ENCODE measurements around the gene CUEDC2.
A peak's percentile ranks its signal among the peaks of the same experiment; 100 is the strongest.

CUEDC2 gene

DNA sequence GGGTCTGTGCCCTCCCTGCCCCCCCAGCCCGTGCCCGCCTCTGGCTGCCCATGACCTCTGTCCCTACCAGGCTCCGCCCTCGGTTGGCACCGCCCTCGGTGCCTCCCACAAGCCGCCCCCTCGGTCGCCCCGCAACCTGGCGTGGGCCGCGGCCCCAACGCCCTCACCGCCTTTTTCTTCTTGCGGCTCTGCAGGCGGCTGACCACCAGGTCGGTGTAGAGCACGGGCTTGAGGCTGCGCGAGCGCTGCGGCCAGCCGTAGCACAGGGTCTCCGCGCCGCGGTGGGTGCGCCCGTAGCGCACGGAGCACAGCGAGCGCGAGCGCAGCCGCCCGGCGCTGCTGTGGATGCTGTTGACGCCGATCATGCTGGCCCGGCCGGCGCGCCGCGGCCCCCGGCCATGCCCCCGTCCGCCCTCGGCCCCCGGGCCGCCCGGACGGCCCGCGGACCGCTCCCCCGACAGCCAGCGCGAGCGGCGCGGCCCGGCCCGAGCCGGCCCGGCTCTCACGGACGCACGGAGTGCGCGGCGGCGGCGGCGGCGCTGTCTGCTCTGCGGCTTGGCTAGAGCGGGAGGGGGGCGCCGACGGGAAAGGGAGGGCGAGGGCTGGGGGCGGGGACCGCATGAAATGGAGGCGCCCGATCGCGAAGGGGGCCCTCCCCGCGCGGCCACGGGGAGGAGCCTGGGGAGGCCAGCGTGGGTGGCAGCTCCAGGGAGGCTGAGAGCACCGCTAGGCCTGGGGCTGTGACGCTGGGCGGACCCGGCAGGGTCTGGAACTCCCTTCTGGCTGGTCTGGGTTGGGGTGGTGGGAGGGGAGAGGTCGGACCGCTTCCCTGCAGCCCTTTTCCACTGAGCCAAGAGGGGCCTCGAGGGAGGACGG, 23.4 kb downstream of the CUEDC2 start:
- peak; percentile 88 for DNase-seq

DNA sequence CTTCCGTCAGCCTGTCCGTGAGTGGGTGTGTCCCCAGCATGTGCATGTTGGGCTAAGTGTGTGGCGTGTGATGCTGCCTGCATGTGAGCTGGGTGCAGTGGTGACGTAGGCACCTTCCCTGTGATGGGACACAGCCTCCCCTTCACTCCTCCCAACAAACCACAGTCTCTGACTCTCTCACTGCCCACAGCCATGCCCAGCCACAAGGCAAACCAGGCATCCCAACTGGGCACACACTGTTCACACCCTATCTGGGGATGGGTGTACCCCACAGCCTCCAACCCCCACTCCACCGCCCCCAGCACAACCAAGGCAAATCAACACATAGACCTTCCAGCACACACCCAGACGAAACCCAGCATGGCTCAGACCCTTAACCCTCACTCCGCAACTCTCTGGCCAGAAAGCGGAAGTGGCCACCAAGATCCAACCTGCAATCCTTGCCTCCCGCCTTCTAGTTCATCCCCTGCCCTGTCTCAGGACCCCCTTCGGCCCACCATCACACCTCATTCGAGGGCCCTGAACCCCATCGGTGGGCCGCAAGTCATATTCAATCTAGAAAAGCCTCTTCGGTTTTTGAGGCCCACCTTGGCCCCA, 24.1 kb downstream of the CUEDC2 start:
- DNase-seq: no peak

DNA sequence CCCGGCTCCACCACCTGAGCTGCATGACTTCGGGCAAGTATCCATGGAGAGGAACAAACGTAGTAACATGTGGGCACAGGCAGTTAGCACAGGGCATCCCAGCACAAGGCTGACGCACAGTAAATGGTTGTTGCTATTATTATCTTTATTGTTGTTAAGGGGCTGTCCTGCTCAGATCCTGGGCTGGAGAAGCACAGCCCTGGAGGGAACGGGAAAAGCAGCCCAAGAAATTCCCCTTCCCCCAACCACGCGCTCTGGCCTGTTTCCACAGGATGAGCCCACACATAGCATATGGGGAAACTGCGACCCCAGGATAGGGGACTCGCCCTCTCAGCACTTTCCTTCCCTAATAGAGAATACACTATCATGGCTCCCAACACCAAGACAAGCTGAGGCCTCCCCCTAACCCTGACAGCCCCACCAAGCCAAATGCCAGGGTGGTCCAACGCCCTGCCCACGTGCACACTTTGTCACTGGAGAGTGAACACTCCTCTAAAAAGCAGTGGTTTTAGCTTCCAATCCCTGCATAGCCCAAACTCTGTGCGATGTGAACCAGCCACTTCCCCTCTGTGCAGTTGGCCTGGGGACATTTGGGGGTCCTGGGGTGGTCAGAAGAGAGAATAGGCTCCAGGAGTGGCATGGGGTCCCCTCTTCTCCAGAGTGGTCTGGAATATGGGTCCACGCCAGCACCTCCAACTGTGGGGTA, 24.8 kb downstream of the CUEDC2 start:
- DNase-seq: no peak

DNA sequence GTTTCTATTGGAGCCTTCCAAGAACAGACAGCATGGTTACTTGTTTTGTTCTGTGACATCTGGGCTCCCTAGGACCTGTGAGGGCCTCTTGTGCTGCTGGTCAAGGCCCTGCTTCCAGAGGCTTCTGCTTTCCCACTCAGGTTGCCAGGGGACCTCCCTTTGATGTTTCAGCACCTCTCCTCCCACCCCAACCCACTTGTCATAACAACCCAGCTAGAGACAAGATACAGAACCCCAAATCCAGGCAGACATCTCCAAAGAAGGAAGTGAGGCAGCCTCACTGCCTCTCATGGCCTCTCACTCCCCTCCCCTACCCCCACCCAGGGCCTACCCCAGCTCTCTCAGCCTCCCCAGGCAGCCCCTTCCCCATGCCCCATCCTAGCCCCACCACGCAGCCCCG, 25.6 kb downstream of the CUEDC2 start:
- no peak for DNase-seq

DNA sequence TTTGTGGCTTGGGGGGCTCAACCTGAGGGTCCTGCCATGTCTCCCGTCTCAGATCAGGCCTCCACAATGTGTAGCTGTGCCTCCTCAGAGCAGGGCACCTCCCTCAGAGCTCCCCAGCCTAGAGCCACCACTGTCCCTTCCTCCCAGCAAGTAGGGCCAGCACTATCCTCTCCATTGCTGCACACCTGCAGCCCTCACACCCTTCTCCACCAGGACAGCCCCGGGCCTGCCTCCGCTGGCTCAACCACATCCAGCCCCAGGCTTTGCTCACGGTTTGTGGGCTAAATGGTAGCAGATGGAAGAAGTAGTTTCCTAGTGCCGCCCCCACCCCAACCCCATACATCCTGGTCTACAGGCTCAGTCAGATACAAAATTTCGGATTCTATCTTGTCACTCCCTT, 26.7 kb downstream of the CUEDC2 start:
- no peak for DNase-seq

DNA sequence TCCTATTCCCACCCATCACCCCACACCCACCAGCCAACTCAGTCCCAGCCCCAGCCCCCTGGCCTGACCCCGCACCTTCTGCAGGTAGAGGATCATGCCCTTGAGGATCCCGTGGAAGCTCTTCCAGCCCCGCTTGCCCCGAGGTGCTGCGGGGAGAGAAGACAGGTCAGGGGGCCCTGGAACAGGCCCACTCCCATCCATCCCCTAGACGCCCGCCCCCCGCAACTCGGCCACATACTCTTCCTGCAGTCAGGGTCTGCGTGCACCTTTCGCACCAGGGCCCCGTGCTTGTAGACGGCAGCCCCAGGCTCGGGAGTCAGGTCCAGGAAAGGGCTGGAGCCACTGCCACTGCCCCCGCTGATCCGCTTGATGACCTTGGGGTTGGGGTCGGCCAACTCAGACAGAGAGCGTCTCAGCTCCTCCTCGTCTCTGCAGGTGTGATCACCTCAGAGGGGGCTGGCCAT, 27.2 kb downstream of the CUEDC2 start:
- no peak for DNase-seq

DNA sequence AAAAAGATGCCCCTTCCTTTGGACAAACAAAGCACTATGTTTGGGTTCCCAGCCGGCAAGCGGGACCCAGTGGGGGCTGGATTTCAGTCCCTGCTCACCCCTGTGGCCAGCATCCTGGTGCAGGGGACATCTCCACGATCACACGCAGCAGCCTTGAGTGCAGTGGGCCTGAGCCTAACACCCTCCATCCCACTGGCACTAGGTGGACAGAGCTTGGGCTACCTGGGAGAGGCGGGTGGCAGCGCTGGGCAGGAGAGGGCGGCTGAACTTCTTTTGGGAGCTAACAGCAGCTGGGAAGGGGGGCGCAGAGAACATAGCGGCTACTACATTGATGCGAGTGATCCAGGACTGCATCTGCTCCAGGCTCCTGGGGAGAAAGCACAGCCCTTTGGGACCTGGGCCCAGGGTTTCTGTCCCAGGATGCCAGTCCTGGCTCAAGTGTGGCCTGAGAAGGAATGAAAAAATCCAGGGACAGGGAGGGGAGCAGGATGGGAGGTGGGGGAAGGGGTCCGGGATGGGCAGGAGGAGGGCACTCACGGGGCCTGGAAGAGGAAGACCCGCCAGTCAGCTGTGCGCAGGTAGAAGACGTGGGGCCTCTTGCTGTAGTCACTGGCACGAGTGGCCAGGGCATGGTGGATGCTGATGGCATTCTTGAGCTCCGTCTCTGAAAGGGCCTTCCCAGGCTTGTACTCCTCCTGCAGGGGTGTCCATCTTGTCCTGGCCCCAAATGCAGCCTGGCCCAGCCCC, 27.8 kb downstream of the CUEDC2 start:
- no peak for DNase-seq

DNA sequence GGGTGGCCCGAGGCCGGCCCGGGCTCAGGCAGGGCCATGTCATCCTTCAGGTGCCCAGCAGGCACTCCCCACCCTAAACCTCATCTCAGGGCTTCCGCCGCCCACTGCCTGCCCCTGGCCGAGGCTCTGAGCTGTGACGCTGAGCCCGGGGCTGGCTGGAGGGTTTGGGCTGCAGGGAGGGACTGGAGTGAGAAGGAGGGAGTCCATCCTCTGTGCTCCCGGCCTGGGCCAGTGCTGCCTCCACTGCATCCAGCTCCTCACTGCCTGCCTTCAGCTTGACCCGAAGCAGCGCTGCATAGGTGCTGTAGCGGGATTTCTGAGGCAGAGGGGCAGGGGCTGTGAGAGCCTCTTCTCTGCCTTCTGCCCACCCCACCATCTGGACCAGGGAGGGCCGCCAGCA, 29.3 kb downstream of the CUEDC2 start:
- no peak for DNase-seq

DNA sequence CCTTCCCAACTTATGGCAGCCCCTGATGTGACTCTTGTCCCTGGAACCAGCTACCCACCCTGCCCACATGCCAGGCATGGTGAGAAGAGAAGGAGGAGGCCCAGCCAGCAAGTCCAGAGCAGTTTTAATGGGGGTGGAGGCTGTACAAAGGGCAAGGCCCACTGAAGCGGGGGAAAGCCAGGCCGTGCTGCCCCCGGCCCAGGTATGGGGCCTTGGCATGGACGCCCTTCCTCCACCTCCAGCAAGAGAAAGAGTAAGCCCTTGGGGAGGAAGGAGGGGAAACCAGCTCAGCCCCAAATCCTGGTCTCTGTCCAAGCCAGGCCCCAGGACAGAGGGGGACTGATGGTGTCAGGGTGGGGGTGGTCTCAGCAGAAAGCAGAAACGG, 29.9 kb downstream of the CUEDC2 start:
- no peak for DNase-seq

DNA sequence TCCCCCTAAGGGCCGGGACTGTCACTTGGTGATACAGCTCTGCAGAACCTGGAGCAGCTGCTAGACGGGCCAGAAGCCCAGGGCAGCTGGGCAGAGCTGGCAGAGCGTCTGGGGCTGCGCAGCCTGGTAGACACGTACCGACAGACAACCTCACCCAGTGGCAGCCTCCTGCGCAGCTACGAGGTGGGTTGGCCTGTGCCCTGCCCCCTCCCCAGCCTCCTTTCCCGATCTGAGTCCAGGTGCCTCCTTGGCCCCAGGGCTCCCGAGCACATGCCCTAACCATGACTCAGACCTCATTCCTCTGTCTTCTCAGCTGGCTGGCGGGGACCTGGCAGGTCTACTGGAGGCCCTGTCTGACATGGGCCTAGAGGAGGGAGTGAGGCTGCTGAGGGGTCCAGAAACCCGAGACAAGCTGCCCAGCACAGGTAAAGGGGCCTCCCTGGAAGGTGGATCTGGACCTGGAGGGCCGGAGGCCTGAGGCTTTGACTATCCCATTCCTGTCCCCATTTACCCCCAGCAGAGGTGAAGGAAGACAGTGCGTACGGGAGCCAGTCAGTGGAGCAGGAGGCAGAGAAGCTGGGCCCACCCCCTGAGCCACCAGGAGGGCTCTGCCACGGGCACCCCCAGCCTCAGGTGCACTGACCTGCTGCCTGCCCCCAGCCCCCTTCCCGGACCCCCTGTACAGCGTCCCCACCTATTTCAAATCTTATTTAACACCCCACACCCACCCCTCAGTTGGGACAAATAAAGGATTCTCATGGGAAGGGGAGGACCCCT, 30.5 kb downstream of the CUEDC2 start:
- DNase-seq: no peak

DNA sequence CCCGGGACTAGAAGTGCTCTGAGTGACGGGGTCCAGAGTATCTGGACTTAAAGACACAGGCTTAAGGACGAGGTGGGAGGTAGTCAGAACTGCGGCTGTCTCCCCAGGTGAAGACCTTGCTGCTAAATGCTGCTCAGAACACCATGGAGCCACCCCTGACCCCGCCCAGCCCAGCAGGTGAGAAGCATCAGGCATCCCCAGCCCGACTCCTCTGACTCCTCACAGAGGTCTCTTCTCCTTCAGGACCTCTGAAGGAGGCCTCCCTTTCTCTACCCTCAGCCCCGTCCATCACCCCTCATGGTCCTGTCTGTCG, 31.1 kb downstream of the CUEDC2 start:
- DNase-seq: no peak

DNA sequence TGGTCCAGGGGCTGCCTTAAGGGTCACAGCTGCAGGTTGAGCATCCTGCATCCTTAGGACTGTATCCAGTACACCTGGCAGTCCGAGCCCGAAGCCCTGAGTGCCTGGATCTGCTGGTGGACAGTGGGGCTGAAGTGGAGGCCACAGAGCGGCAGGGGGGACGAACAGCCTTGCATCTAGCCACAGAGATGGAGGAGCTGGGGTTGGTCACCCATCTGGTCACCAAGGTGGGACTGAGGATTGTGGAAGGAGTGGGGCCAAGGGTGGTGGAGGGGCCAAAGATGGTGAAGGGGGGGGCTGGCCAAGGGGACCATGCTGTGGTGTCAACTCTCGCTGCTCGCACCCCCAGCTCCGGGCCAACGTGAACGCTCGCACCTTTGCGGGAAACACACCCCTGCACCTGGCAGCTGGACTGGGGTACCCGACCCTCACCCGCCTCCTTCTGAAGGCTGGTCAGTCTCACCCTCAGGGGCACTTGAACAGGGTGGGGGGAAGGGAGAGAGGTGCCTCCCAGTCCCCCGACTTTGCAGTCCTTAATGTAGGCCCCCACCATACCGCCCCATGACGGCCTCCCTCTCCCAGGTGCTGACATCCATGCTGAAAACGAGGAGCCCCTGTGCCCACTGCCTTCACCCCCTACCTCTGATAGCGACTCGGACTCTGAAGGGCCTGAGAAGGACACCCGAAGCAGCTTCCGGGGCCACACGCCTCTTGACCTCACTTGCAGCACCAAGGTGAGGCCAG, 31.6 kb downstream of the CUEDC2 start:
- no peak for DNase-seq

DNA sequence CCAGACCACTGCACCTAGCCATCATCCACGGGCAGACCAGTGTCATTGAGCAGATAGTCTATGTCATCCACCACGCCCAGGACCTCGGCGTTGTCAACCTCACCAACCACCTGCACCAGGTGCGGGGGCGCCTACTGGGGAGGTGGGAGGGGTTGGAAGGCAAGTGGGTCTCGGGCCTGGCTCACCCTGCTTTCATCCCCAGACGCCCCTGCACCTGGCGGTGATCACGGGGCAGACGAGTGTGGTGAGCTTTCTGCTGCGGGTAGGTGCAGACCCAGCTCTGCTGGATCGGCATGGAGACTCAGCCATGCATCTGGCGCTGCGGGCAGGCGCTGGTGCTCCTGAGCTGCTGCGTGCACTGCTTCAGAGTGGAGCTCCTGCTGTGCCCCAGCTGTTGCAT, 32.3 kb downstream of the CUEDC2 start:
- DNase-seq: no peak

DNA sequence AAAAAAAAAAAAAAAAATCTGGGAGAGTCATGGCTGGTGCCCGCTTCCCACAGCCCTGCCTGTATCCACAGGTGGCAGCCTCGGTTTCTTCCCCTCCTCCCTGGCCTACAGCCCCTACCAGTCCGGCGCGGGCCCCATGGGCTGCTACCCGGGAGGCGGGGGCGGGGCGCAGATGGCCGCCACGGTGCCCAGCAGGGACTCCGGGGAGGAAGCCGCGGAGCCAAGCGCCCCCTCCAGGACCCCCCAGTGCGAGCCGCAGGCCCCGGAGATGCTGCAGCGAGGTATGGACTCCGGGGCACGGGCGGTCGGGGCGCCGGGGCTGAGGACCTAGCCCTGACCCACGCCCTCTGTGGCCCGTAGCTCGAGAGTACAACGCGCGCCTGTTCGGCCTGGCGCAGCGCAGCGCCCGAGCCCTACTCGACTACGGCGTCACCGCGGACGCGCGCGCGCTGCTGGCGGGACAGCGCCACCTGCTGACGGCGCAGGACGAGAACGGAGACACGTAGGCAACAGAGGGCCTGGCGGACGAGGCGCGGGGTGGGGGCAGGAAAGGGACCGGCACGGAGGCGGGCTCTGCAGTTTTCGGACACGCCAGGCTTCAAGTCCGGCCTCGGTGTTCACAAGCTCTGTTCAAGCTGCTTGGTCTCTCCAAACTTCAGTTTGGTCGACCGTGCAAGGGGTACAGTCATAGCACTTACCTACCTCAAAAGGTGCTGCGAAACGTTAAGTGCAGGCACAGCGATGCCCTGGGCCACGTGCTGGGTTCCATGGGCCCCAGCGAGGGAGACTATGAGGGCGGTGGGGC, 33.0 kb downstream of the CUEDC2 start:
- DNase-seq: peak; percentile 86

DNA sequence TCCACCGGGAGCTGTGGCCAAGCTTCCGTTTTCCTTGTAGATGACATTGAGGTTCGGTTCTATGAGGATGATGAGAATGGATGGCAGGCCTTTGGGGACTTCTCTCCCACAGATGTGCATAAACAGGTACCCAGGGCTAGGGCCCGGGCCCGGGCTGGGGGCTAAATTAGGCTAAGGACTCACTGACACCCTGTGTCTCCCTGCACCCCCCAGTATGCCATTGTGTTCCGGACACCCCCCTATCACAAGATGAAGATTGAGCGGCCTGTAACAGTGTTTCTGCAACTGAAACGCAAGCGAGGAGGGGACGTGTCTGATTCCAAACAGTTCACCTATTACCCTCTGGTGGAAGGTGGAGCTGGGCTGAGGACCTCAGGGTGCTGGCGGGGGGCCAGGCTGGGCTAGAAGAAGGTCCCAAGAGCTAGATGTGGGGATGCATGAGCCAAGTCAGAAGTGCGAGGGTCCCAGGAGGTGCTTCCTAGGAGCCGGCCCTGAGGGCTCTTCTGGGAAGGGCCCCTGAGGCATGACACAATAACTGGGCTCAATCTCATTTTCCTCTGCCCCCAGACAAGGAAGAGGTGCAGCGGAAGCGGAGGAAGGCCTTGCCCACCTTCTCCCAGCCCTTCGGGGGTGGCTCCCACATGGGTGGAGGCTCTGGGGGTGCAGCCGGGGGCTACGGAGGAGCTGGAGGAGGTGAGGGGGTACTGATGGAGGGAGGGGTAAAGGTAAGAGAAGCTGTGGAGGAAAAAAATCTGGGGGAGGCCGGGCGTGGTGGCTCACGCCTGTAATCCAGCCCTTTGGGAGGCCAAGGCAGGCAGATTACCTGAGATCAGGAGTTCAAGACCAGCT, 34.0 kb downstream of the CUEDC2 start:
- DNase-seq: no peak

DNA sequence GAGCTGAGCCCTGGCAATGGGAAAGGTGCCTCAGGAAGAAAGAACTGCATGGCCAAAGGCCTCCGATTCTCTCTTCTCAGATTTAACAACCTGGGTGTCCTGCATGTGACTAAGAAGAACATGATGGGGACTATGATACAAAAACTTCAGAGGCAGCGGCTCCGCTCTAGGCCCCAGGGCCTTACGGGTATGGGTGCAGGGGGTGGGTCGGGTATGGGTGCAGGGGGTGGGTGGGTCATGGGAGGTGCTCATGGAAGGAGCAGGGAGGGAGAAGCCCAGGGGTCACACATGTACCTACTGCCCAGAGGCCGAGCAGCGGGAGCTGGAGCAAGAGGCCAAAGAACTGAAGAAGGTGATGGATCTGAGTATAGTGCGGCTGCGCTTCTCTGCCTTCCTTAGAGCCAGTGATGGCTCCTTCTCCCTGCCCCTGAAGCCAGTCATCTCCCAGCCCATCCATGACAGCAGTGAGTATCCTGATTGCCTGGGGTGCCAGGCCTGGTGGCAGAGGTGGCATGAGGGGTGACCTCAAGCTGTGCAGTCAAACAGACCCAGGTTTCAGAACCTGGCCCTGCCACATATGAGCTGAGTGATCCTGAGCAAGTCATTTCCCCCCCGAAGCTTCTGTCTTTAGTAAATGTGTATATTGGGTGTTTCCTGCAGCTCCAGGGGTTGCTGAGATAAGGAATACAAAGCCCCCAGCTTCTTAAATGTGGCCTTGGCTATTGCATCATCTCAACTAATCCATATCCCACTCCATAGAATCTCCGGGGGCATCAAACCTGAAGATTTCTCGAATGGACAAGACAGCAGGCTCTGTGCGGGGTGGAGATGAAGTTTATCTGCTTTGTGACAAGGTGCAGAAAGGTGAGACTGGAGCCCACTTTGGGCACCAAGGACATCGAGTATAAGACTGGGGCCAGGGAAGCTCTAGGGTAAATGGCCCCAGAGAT, 34.9 kb downstream of the CUEDC2 start:
- DNase-seq: no peak

DNA sequence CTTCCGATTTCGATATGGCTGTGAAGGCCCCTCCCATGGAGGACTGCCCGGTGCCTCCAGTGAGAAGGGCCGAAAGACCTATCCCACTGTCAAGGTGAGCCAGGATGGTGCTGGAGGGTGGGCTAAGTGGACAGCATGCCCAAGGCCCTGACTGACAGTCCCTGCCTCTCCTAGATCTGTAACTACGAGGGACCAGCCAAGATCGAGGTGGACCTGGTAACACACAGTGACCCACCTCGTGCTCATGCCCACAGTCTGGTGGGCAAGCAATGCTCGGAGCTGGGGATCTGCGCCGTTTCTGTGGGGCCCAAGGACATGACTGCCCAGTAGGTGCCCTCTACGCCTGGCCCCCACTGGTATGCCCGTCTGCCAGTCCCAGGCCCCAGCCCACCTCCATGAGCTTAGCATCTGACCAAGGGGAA, 35.6 kb downstream of the CUEDC2 start:
- no peak for DNase-seq

DNA sequence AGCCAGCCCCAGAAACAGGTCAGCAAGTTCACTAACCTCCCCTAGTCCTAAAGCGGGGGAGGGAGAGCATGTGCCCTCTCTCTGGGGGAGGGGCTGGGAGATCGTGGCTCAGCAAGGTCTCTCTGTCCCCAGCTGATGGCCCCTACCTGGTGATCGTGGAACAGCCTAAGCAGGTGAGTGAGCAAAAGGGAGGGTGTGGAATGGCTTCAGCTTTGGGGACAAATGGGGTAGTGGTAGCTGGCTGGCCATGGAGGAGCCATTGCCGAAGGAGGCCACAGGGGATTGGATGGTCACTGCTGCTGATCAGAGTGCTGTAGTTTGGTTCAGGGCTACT, 36.1 kb downstream of the CUEDC2 start:
- DNase-seq: no peak
